ENCODE measurements around the gene SPDYE6. TPM values are rescaled to one million over a fixed set of nuclear protein-coding genes. Genes with fewer than 3 reads are reported as not detected.
"Not testable (repeated sequence)": the region's sequence is repeated elsewhere in the genome, so short reads cannot be mapped to it uniquely, and the experiment has no call there.

SPDYE6 gene
- total and polyA plus RNA-seq, 11 donors, result 0.15 TPM; not detected in 10

GRCh38 chr7:102364394-102364886, 8.2 kb upstream of the SPDYE6 start:
- not testable (repeated sequence) for ATAC-seq, H3K27me3 ChIP-seq

GRCh38 chr7:102363549-102364393, 7.5 kb upstream of the SPDYE6 start:
- Histone ChIP-seq H3K27ac (peak overlapping the region; percentile 67 to 98 (median 92)), H3K36me3 (peaks cover 0 to 19% (median 12%) of the 10 kb centered on the region in 9 donors), H3K4me3 (peak overlapping the region; percentile 67 to 93 (median 84))
- WGBS, 4 donors, result 0 to 1% (median 0%) methylated on average over 20 to 76 of the region's 76 CpGs
- H3K4me1 ChIP-seq; H3K27me3 ChIP-seq; H3K9me3 ChIP-seq; intact Hi-C loops (cut with DNase I): not testable (repeated sequence)
- TF ChIP-seq POLR2A (IDR thresholded peaks at IDR 0.05), result peak in 1 of 2 donors; percentile 78
- TF ChIP-seq CTCF (IDR thresholded peaks at IDR 0.05), result peak in 6 of 12 donors; percentile 10 to 42 (median 18)
- ATAC-seq, result peak; percentile 100
- DNase-seq, result peak; percentile 96 to 98 (median 96)

More at GRCh38 chr7:102364394-102364886, 8.2 kb upstream of the SPDYE6 start:
- H3K4me3 ChIP-seq, result peak overlapping the region; percentile 67 to 93 (median 84)
- peak overlapping the region; percentile 67 to 98 (median 92) for H3K27ac ChIP-seq
- peak in 1 of 5 donors; percentile 29 for DNase-seq
- WGBS, 4 donors, result 0 to 1% (median 0%) methylated on average over 7 to 16 of the region's 20 CpGs
- H3K9me3 ChIP-seq; H3K4me1 ChIP-seq; intact Hi-C loops (cut with DNase I): not testable (repeated sequence)
- peaks cover 0 to 19% (median 12%) of the 10 kb centered on the region in 9 donors for H3K36me3 ChIP-seq

GRCh38 chr7:102346983-102347382, 9.3 kb downstream of the SPDYE6 start:
- intact Hi-C loops (cut with DNase I); H3K9me3 ChIP-seq; H3K27me3 ChIP-seq; H3K36me3 ChIP-seq; ATAC-seq; H3K4me3 ChIP-seq; H3K4me1 ChIP-seq; DNase-seq; H3K27ac ChIP-seq: not testable (repeated sequence)
- WGBS, 4 donors, result 70 to 79% (median 70%) methylated on average over 2 to 3 of the region's 6 CpGs; no CpG with 5 or more reads in 1 of the 4 donors

- ATAC-seq; H3K27me3 ChIP-seq; H3K4me1 ChIP-seq; H3K27ac ChIP-seq; H3K4me3 ChIP-seq; H3K36me3 ChIP-seq; DNase-seq; intact Hi-C loops (cut with DNase I); H3K9me3 ChIP-seq: not testable (repeated sequence)
- WGBS, 4 donors, result 77 to 89% (median 85%) methylated on average over 4 to 5 of the region's 7 CpGs
Measured at GRCh38 chr7:102340599-102341368, 15.5 kb downstream of the SPDYE6 start.

GRCh38 chr7:102337420-102337819, 18.8 kb downstream of the SPDYE6 start:
- H3K4me1 ChIP-seq; H3K27me3 ChIP-seq; H3K36me3 ChIP-seq; intact Hi-C loops (cut with DNase I); H3K27ac ChIP-seq; H3K9me3 ChIP-seq; DNase-seq; ATAC-seq; H3K4me3 ChIP-seq: not testable (repeated sequence)
- WGBS, 4 donors, result 78 to 90% (median 86%) methylated on average over 4 of the region's 4 CpGs

GRCh38 chr7:102337002-102337401, 19.2 kb downstream of the SPDYE6 start:
- H3K4me1 ChIP-seq; H3K9me3 ChIP-seq; H3K27ac ChIP-seq; H3K36me3 ChIP-seq; H3K4me3 ChIP-seq; DNase-seq; intact Hi-C loops (cut with DNase I); ATAC-seq: not testable (repeated sequence)
- 75 to 94% (median 88%) methylated on average over 2 to 8 of the region's 8 CpGs for WGBS, 4 donors
- peaks cover 0 to 11% (median 0%) of the 10 kb centered on the region in 9 donors for H3K27me3 ChIP-seq

GRCh38 chr7:102335574-102335973, 20.7 kb downstream of the SPDYE6 start:
- WGBS, 4 donors, result 86 to 90% (median 87%) methylated on average over 7 of the region's 7 CpGs
- H3K27ac ChIP-seq; intact Hi-C loops (cut with DNase I); ATAC-seq; H3K9me3 ChIP-seq; H3K36me3 ChIP-seq; H3K4me1 ChIP-seq; DNase-seq; H3K4me3 ChIP-seq: not testable (repeated sequence)
- peaks cover 0 to 16% (median 0%) of the 10 kb centered on the region in 9 donors for H3K27me3 ChIP-seq

GRCh38 chr7:102330666-102331460, 25.4 kb downstream of the SPDYE6 start:
- H3K36me3 ChIP-seq; intact Hi-C loops (cut with DNase I); DNase-seq; H3K27ac ChIP-seq; ATAC-seq; H3K4me3 ChIP-seq; H3K9me3 ChIP-seq; H3K4me1 ChIP-seq: not testable (repeated sequence)
- 88 to 94% (median 91%) methylated on average over 8 of the region's 8 CpGs for WGBS, 4 donors
- peaks cover 0 to 24% (median 0%) of the 10 kb centered on the region in 9 donors for H3K27me3 ChIP-seq

- DNase-seq; intact Hi-C loops (cut with DNase I); H3K4me3 ChIP-seq; H3K36me3 ChIP-seq; H3K9me3 ChIP-seq; H3K27ac ChIP-seq; ATAC-seq; H3K4me1 ChIP-seq: not testable (repeated sequence)
- 65 to 74% (median 72%) methylated on average over 6 to 9 of the region's 9 CpGs for WGBS, 4 donors
- peaks cover 0 to 24% (median 3%) of the 10 kb centered on the region in 9 donors for H3K27me3 ChIP-seq
Measured at GRCh38 chr7:102329366-102329765, 26.9 kb downstream of the SPDYE6 start.

Data from heart left ventricle (tissue), 16 donors.